Measurements from ENCODE around the gene ECHS1.

Gene ECHS1

DNA sequence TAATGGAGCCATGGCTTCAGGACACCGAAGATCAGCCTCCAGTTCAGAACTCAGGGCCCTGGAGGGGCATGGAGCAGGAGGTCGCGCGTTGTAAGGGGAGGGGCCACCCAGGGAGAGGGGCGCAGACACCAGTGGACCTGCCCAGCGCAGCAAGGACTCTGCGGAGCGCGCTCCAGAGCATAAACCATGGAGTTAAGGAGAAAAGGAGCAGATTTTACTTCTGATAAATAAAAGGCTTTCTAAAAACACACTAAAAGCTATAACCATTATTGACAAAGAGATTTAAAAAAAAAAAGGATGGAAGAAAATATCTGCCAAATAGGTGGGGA is 47.0 kb downstream of the ECHS1 start:
- TF ChIP-seq RAD21 (IDR thresholded peaks at IDR 0.05; ENCODE audit: low read depth): no peak
- TF ChIP-seq YY1 (IDR thresholded peaks at IDR 0.05; ENCODE audit: low read depth): no peak
- TF ChIP-seq EP300 (IDR thresholded peaks at IDR 0.05; ENCODE audit: borderline replicate concordance): no peak
- no peak for TF ChIP-seq EGR1 (IDR thresholded peaks at IDR 0.05)
- no peak for TF ChIP-seq FOXM1 (IDR thresholded peaks at IDR 0.05; ENCODE audit: borderline replicate concordance, low read depth)
- TF ChIP-seq TEAD4 (IDR thresholded peaks at IDR 0.05): no peak
- no peak for TF ChIP-seq TAF1 (IDR thresholded peaks at IDR 0.05; ENCODE audit: low read depth)

DNA sequence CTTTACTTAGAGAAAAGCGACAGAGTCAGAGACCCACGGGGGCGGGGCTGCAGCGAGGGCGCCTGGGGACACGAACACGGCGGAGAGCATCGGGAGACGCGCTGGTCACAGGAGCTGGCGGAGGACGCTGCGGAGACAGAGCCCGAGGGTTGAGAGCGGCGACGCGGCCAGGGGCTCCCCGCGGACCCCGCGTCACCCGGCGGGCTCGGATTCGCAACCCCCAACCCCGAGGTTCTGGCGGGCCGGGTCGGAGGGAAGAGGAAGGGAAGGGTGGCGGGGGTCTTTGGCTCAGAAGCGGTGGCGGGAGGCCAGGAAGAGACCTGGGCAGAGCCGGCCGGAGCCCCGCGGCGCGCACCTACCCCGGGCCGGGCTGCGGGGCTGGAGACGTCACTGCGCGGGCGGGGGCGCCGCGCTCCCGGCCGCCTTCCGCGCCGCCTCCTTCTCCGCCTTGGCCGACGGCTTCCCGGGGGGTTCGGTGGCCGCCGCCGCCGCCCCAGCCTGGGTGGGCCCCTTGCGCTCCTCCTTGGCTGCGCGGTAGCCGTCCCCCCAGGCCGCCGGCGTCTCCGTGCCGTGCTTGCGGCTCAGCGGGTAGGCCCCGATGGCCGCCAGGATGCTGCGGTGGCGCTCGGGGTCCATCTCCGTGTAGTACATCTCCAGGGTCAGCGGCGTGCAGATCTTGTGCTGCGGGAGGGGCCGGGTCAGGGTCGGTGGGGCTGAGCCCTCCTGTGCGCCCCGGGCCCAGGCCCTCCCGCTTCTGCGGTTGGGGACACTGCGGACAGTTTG is 47.5 kb downstream of the ECHS1 start:
- TF ChIP-seq, protein P1, sequence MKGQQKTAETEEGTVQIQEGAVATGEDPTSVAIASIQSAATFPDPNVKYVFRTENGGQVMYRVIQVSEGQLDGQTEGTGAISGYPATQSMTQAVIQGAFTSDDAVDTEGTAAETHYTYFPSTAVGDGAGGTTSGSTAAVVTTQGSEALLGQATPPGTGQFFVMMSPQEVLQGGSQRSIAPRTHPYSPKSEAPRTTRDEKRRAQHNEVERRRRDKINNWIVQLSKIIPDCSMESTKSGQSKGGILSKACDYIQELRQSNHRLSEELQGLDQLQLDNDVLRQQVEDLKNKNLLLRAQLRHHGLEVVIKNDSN (IDR thresholded peaks at IDR 0.05): no peak
- TF ChIP-seq CREB1 (IDR thresholded peaks at IDR 0.05; ENCODE audit: low read depth) (no peak), TAF1 (IDR thresholded peaks at IDR 0.05; ENCODE audit: low read depth) (0 out of 2 replicates have a peak, but pooled peaks have one; percentile 15), MAX (IDR thresholded peaks at IDR 0.05) (0 out of 2 replicates have a peak, but pooled peaks have one; percentile 4), RAD21 (IDR thresholded peaks at IDR 0.05; ENCODE audit: low read depth) (no peak)

GRCh38 chr10:133324857-133325260 is 48.3 kb downstream of the ECHS1 start:
- TF ChIP-seq TEAD4 (IDR thresholded peaks at IDR 0.05) (no peak), RAD21 (IDR thresholded peaks at IDR 0.05; ENCODE audit: low read depth) (no peak), ZBTB7A (IDR thresholded peaks at IDR 0.05; ENCODE audit: low read depth) (peak; percentile 49; the same call in 1 of the 2 replicates)

DNA sequence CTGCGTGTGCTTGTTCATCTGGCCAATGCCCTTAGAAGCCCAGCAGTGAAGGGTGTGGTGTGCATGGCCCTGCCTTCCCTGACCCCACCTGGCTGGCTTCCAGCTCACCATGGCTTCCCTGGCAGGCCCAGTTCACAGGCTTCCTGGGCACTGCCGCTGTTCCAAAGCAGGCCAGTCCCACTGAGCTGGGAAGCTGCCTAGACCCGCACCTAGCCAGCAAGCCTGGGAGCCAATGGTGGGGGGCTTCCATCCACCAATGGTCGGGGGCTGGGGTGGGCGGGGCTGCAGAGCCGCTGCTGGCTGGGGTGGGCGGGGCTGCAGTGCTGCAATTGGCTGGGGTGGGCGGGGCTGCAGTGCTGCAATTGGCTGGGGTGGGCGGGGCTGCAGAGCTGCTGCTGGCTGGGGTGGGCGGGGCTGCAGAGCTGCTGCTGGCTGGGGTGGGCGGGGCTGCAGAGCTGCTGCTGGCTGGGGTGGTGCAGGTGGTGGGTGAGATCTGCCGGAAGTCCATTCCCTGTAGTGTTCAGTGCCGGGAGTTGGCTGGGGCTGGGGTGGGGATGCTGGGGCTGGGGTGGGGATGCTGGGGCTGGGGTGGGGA is 48.9 kb downstream of the ECHS1 start:
- TF ChIP-seq MAX (IDR thresholded peaks at IDR 0.05) (peak; percentile 45; the same call in 1 of the 2 replicates), FOXM1 (IDR thresholded peaks at IDR 0.05; ENCODE audit: borderline replicate concordance, low read depth) (no peak), TAF1 (IDR thresholded peaks at IDR 0.05; ENCODE audit: low read depth) (0 out of 2 replicates have a peak, but pooled peaks have one; percentile 29), RAD21 (IDR thresholded peaks at IDR 0.05; ENCODE audit: low read depth) (no peak), NFIC (IDR thresholded peaks at IDR 0.05) (peak; percentile 91), ZBTB7A (IDR thresholded peaks at IDR 0.05; ENCODE audit: low read depth) (peak; percentile 84), YY1 (IDR thresholded peaks at IDR 0.05; ENCODE audit: low read depth) (peak; percentile 72)
- TF ChIP-seq, protein P1 (IDR thresholded peaks at IDR 0.05): 0 out of 2 replicates have a peak, but pooled peaks have one; percentile 21

- TF ChIP-seq EP300 (IDR thresholded peaks at IDR 0.05; ENCODE audit: borderline replicate concordance) (no peak; the same call in 1 of the 2 replicates), CEBPB (IDR thresholded peaks at IDR 0.05) (no peak), FOXM1 (IDR thresholded peaks at IDR 0.05; ENCODE audit: borderline replicate concordance, low read depth) (no peak), EGR1 (IDR thresholded peaks at IDR 0.05) (no peak), MAX (IDR thresholded peaks at IDR 0.05) (peak; percentile 82), TCF12 (IDR thresholded peaks at IDR 0.05; ENCODE audit: low read depth) (no peak; the same call in 1 of the 2 replicates), RAD21 (IDR thresholded peaks at IDR 0.05; ENCODE audit: low read depth) (peak; percentile 71), TAF1 (IDR thresholded peaks at IDR 0.05; ENCODE audit: low read depth) (peak; percentile 45; the same call in 1 of the 2 replicates), CREB1 (IDR thresholded peaks at IDR 0.05; ENCODE audit: low read depth) (0 out of 2 replicates have a peak, but pooled peaks have one; percentile 16), YY1 (IDR thresholded peaks at IDR 0.05; ENCODE audit: low read depth) (peak; percentile 81; the same call in 1 of the 2 replicates), ZBTB7A (IDR thresholded peaks at IDR 0.05; ENCODE audit: low read depth) (no peak), TEAD4 (IDR thresholded peaks at IDR 0.05) (no peak), NFIC (IDR thresholded peaks at IDR 0.05) (no peak; the same call in 1 of the 2 replicates)
- TF ChIP-seq, protein P2, sequence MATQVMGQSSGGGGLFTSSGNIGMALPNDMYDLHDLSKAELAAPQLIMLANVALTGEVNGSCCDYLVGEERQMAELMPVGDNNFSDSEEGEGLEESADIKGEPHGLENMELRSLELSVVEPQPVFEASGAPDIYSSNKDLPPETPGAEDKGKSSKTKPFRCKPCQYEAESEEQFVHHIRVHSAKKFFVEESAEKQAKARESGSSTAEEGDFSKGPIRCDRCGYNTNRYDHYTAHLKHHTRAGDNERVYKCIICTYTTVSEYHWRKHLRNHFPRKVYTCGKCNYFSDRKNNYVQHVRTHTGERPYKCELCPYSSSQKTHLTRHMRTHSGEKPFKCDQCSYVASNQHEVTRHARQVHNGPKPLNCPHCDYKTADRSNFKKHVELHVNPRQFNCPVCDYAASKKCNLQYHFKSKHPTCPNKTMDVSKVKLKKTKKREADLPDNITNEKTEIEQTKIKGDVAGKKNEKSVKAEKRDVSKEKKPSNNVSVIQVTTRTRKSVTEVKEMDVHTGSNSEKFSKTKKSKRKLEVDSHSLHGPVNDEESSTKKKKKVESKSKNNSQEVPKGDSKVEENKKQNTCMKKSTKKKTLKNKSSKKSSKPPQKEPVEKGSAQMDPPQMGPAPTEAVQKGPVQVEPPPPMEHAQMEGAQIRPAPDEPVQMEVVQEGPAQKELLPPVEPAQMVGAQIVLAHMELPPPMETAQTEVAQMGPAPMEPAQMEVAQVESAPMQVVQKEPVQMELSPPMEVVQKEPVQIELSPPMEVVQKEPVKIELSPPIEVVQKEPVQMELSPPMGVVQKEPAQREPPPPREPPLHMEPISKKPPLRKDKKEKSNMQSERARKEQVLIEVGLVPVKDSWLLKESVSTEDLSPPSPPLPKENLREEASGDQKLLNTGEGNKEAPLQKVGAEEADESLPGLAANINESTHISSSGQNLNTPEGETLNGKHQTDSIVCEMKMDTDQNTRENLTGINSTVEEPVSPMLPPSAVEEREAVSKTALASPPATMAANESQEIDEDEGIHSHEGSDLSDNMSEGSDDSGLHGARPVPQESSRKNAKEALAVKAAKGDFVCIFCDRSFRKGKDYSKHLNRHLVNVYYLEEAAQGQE (IDR thresholded peaks at IDR 0.05; ENCODE audit: low read depth): no peak
- TF ChIP-seq, protein P1 (IDR thresholded peaks at IDR 0.05): peak; percentile 35; the same call in 1 of the 2 replicates
These were observed 54.5 kb downstream of the ECHS1 start for GRCh38 chr10:133318494-133319127.

DNA sequence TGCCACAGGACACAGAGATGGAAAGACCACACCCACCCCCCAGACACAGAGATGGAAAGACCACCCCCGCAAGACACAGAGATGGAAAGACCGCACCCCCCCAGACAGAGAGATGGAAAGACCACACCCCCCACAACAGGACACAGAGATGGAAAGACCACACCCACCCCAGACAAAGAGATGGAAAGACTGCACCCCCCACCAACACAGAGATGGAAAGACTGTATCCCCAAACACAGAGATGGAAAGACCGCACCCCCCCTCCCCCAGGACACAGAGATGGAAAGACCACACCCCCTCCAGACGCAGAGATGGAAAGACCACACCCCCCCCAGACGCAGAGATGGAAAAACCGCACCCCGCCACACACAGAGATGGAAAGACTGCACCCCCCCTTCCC is 56.4 kb downstream of the ECHS1 start:
- TF ChIP-seq FOXM1 (IDR thresholded peaks at IDR 0.05; ENCODE audit: borderline replicate concordance, low read depth) (no peak), TCF12 (IDR thresholded peaks at IDR 0.05; ENCODE audit: low read depth) (no peak), NFIC (IDR thresholded peaks at IDR 0.05) (no peak), TEAD4 (IDR thresholded peaks at IDR 0.05) (no peak), CREB1 (IDR thresholded peaks at IDR 0.05; ENCODE audit: low read depth) (no peak), RAD21 (IDR thresholded peaks at IDR 0.05; ENCODE audit: low read depth) (no peak)
- TF ChIP-seq, protein P1 (IDR thresholded peaks at IDR 0.05): no peak
